SK-N-SH (cell line): ENCODE results near the gene TOGARAM2.

Experiments
- EP300 ChIP-seq, 2 experiments: IDR thresholded peaks; 2 replicates each; pipeline versions ENCODE4 v1.4.0 to v1.6.1; 2012; ENCODE audit warnings: borderline replicate concordance in 1 of 2, low read depth in 1 of 2, low read length in 1 of 2
- RFX5 ChIP-seq: IDR thresholded peaks from 2 replicates; pipeline ENCODE4 v1.6.1; 2012; ENCODE audit warnings: mild to moderate bottlenecking, improper control_type of control experiment, low read length
- TAF1 ChIP-seq: IDR thresholded peaks from 2 replicates; pipeline ENCODE4 v1.6.1; 2012; ENCODE audit warnings: low read depth, mild to moderate bottlenecking, low read length, moderate library complexity, borderline replicate concordance
- YY1 ChIP-seq: IDR thresholded peaks from 2 replicates; pipeline ENCODE4 v1.4.0; 2012; ENCODE audit warnings: low read depth, mild to moderate bottlenecking
- TF ChIP-seq, protein P1 (sequence below): fragments of 200-600 bp; sonication (generic); IDR thresholded peaks from 2 replicates; pipeline ENCODE4 v1.6.1; 2017; ENCODE audit warnings: antibody characterized with exemption, mild to moderate bottlenecking, moderate library complexity
- TF ChIP-seq, protein P2 (sequence below): IDR thresholded peaks from 2 replicates; pipeline ENCODE4 v1.4.0; 2012; ENCODE audit warnings: low read depth, borderline replicate concordance

DNA sequence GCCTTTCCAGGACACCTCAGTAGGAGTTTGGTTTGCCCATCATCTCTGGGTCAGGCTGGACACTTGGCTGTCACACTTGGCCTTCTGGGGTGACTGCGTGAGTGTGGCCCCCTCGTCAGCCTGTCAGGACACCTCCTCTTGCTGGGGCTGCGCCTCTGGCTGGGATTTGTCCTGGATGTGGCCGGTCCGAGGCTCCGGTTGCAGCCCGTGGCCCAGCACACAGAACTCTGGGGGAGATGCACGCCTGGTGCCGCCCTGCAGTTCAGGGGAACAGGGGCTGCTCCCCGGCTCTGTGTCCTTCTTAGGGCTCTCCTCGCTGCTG, 83.6 kb downstream of the TOGARAM2 start:
- TF ChIP-seq, protein P1, sequence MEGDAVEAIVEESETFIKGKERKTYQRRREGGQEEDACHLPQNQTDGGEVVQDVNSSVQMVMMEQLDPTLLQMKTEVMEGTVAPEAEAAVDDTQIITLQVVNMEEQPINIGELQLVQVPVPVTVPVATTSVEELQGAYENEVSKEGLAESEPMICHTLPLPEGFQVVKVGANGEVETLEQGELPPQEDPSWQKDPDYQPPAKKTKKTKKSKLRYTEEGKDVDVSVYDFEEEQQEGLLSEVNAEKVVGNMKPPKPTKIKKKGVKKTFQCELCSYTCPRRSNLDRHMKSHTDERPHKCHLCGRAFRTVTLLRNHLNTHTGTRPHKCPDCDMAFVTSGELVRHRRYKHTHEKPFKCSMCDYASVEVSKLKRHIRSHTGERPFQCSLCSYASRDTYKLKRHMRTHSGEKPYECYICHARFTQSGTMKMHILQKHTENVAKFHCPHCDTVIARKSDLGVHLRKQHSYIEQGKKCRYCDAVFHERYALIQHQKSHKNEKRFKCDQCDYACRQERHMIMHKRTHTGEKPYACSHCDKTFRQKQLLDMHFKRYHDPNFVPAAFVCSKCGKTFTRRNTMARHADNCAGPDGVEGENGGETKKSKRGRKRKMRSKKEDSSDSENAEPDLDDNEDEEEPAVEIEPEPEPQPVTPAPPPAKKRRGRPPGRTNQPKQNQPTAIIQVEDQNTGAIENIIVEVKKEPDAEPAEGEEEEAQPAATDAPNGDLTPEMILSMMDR: no peak
- no peak for TF ChIP-seq RFX5
- TF ChIP-seq, protein P2, sequence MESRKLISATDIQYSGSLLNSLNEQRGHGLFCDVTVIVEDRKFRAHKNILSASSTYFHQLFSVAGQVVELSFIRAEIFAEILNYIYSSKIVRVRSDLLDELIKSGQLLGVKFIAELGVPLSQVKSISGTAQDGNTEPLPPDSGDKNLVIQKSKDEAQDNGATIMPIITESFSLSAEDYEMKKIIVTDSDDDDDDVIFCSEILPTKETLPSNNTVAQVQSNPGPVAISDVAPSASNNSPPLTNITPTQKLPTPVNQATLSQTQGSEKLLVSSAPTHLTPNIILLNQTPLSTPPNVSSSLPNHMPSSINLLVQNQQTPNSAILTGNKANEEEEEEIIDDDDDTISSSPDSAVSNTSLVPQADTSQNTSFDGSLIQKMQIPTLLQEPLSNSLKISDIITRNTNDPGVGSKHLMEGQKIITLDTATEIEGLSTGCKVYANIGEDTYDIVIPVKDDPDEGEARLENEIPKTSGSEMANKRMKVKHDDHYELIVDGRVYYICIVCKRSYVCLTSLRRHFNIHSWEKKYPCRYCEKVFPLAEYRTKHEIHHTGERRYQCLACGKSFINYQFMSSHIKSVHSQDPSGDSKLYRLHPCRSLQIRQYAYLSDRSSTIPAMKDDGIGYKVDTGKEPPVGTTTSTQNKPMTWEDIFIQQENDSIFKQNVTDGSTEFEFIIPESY: no peak
- no peak for TF ChIP-seq EP300 (IDR thresholded peaks at IDR 0.05; ENCODE audit: borderline replicate concordance in 1 of 2, low read depth in 1 of 2, low read length in 1 of 2)
- TF ChIP-seq TAF1: no peak
- TF ChIP-seq YY1: no peak
